Measurements from ENCODE around the gene RPS15.

The RPS15 gene

GRCh38 chr19:1455002-1455335 is 16.8 kb downstream of the RPS15 start:
- no peak for DNase-seq

GRCh38 chr19:1455336-1456120 is 17.3 kb downstream of the RPS15 start:
- no peak for DNase-seq

GRCh38 chr19:1456121-1456900 is 18.1 kb downstream of the RPS15 start:
- DNase-seq: no peak

- DNase-seq: no peak
Observed at GRCh38 chr19:1457031-1457739, 19.0 kb downstream of the RPS15 start.

GRCh38 chr19:1457892-1458291 is 19.7 kb downstream of the RPS15 start:
- DNase-seq: no peak

GRCh38 chr19:1459479-1459878 is 21.3 kb downstream of the RPS15 start:
- no peak for DNase-seq

GRCh38 chr19:1460033-1460995 is 22.1 kb downstream of the RPS15 start:
- DNase-seq: no peak

- no peak for DNase-seq
Observed at GRCh38 chr19:1461862-1462261, 23.7 kb downstream of the RPS15 start.

GRCh38 chr19:1465191-1466016 is 27.2 kb downstream of the RPS15 start:
- DNase-seq: no peak

GRCh38 chr19:1466018-1466460 is 27.8 kb downstream of the RPS15 start:
- DNase-seq: no peak

- no peak for DNase-seq
Observed at GRCh38 chr19:1466461-1467214, 28.4 kb downstream of the RPS15 start.

- no peak for DNase-seq
Observed at GRCh38 chr19:1467215-1467489, 29.0 kb downstream of the RPS15 start.

- no peak for DNase-seq
Observed at GRCh38 chr19:1467490-1468273, 29.5 kb downstream of the RPS15 start.

GRCh38 chr19:1468274-1468820 is 30.2 kb downstream of the RPS15 start:
- no peak for DNase-seq

GRCh38 chr19:1468821-1469254 is 30.6 kb downstream of the RPS15 start:
- DNase-seq: no peak

GRCh38 chr19:1469255-1470054 is 31.3 kb downstream of the RPS15 start:
- DNase-seq: no peak

GRCh38 chr19:1470055-1470304 is 31.8 kb downstream of the RPS15 start:
- DNase-seq: no peak

GRCh38 chr19:1470305-1471009 is 32.3 kb downstream of the RPS15 start:
- no peak for DNase-seq
